DOHH2 (cell line): ENCODE results near the gene IER3.

Experiments used
- H3F3A ChIP-seq: fragments of 200-600 bp; sonication (generic), shearing (Covaris generic); 2 replicates; pipeline ENCODE4 v1.6.0; 2016; ENCODE audit warnings: antibody characterized with exemption, mild to moderate bottlenecking; ENCODE audit not compliant: control insufficient read depth, insufficient read depth
- H3K27ac ChIP-seq: fragments of 200-600 bp; sonication (generic); 2 replicates; pipeline ENCODE4 v1.5.1; 2014; ENCODE audit warnings: low read depth, mild to moderate bottlenecking, low read length, moderate library complexity
- H3K27me3 ChIP-seq: fragments of 200-600 bp; sonication (generic); 2 replicates; pipeline ENCODE4 v1.6.1; 2014; ENCODE audit warnings: mild to moderate bottlenecking, low read length, mixed read lengths; ENCODE audit not compliant: control insufficient read depth
- H3K36me3 ChIP-seq: fragments of 200-600 bp; sonication (generic); 2 replicates; pipeline ENCODE4 v1.6.1; 2014; ENCODE audit warnings: mild to moderate bottlenecking, low read length, moderate library complexity, mixed read lengths; ENCODE audit not compliant: control insufficient read depth
- H3K4me1 ChIP-seq: fragments of 200-600 bp; sonication (generic); 2 replicates; pipeline ENCODE4 v1.6.1; 2014; ENCODE audit warnings: mild to moderate bottlenecking, low read length, mixed read lengths; ENCODE audit not compliant: control insufficient read depth
- H3K4me2 ChIP-seq: fragments of 200-600 bp; sonication (generic); 2 replicates; pipeline ENCODE4 v1.6.0; 2014; ENCODE audit warnings: mild to moderate bottlenecking, low read length, moderate library complexity
- H3K4me3 ChIP-seq: fragments of 200-600 bp; sonication (generic); 2 replicates; pipeline ENCODE4 v1.5.1; 2014; ENCODE audit warnings: mild to moderate bottlenecking, low read length, mixed read lengths
- H3K79me2 ChIP-seq: fragments of 200-600 bp; sonication (generic); 2 replicates; pipeline ENCODE4 v1.6.1; 2014; ENCODE audit warnings: mild to moderate bottlenecking, low read length, mixed read lengths; ENCODE audit not compliant: control insufficient read depth
- H3K9me2 ChIP-seq: fragments of 200-600 bp; sonication (generic); replicated peaks from 2 replicates; pipeline ENCODE4 v1.6.1; 2014; ENCODE audit warnings: mild to moderate bottlenecking, low read length, mixed read lengths; ENCODE audit not compliant: control insufficient read depth
- H3K9me3 ChIP-seq: fragments of 200-600 bp; sonication (generic); 2 replicates; pipeline ENCODE4 v1.6.1; 2014; ENCODE audit warnings: antibody characterized with exemption, low read length, mixed read lengths; ENCODE audit not compliant: control insufficient read depth, insufficient read depth
- H4K20me1 ChIP-seq: fragments of 200-600 bp; sonication (generic); 2 replicates; pipeline ENCODE4 v1.6.0; 2014; ENCODE audit warnings: low read depth, mild to moderate bottlenecking, antibody characterized with exemption, low read length, moderate library complexity; ENCODE audit not compliant: control insufficient read depth, insufficient read depth
- CTCF ChIP-seq: fragments of 200-600 bp; sonication (generic); IDR thresholded peaks from one replicate; pipeline ENCODE4 v1.5.1; 2014; ENCODE audit warnings: antibody characterized with exemption, mild to moderate bottlenecking, low read depth, low read length; ENCODE audit not compliant: poor library complexity, severe bottlenecking
- EZH2phosphoT487 ChIP-seq: fragments of 200-600 bp; sonication (generic); IDR thresholded peaks from 2 replicates; pipeline ENCODE4 v1.6.1; 2017; ENCODE audit warnings: borderline replicate concordance, mild to moderate bottlenecking, antibody characterized with exemption, low read length, moderate library complexity, mixed read lengths

The IER3 gene

GRCh38 chr6:30780642-30780920, 36.2 kb upstream of the IER3 start:
- TF ChIP-seq CTCF = no peak
- no peak for TF ChIP-seq EZH2phosphoT487
- no peaks in the 10 kb centered on the region for H3F3A ChIP-seq
- H3K4me2 ChIP-seq = no peak overlapping the region
- H3K79me2 ChIP-seq = no peaks in the 10 kb centered on the region
- peaks cover 13% of the 10 kb centered on the region for H3K4me1 ChIP-seq
- H3K36me3 ChIP-seq = no peaks in the 10 kb centered on the region
- no peaks in the 10 kb centered on the region for H3K9me3 ChIP-seq
- no peaks in the 10 kb centered on the region for H4K20me1 ChIP-seq
- H3K27ac ChIP-seq = no peak overlapping the region
- no peaks in the 10 kb centered on the region for H3K9me2 ChIP-seq
- no peaks in the 10 kb centered on the region; the same call in 1 of the 2 replicates for H3K27me3 ChIP-seq
- H3K4me3 ChIP-seq = no peak overlapping the region

GRCh38 chr6:30779850-30780641, 35.7 kb upstream of the IER3 start:
- no peaks in the 10 kb centered on the region for H3F3A ChIP-seq
- H3K27ac ChIP-seq = no peak overlapping the region
- peaks cover 13% of the 10 kb centered on the region for H3K4me1 ChIP-seq
- H3K27me3 ChIP-seq = no peaks in the 10 kb centered on the region; the same call in 1 of the 2 replicates
- H4K20me1 ChIP-seq = no peaks in the 10 kb centered on the region
- H3K4me3 ChIP-seq = no peak overlapping the region
- no peaks in the 10 kb centered on the region for H3K9me3 ChIP-seq
- H3K4me2 ChIP-seq = no peak overlapping the region
- H3K9me2 ChIP-seq = no peaks in the 10 kb centered on the region
- no peaks in the 10 kb centered on the region for H3K36me3 ChIP-seq
- no peaks in the 10 kb centered on the region for H3K79me2 ChIP-seq
- TF ChIP-seq CTCF (no peak), EZH2phosphoT487 (no peak)

- H4K20me1 ChIP-seq = no peaks in the 10 kb centered on the region
- TF ChIP-seq CTCF (no peak), EZH2phosphoT487 (no peak)
- peaks cover 8% of the 10 kb centered on the region for H3K27me3 ChIP-seq
- no peaks in the 10 kb centered on the region for H3K36me3 ChIP-seq
- H3K4me2 ChIP-seq = no peak overlapping the region
- no peaks in the 10 kb centered on the region for H3F3A ChIP-seq
- H3K27ac ChIP-seq = no peak overlapping the region
- no peaks in the 10 kb centered on the region for H3K9me3 ChIP-seq
- no peaks in the 10 kb centered on the region for H3K79me2 ChIP-seq
- H3K4me1 ChIP-seq = peaks cover 13% of the 10 kb centered on the region
- no peak overlapping the region for H3K4me3 ChIP-seq
- H3K9me2 ChIP-seq = no peaks in the 10 kb centered on the region
Measured at GRCh38 chr6:30778001-30778635, 33.8 kb upstream of the IER3 start.
